ENCODE measurements around the gene PCNA. TPM values are rescaled to one million over a fixed set of nuclear protein-coding genes. Genes with fewer than 3 reads are reported as not detected.

The PCNA gene
- total and polyA plus RNA-seq, 10 of the 15 experiments (the other 5 are each of a cell fraction or from before 2014, with no cell fraction given): 389 to 694 (median 540) TPM

GRCh38 chr20:5145365-5146098 lies 25.8 kb upstream of the PCNA start:
- Histone ChIP-seq H3K4me1 (ENCODE audit: control insufficient read depth, insufficient read depth, low read length) (peaks cover 35% of the 10 kb centered on the region), H3K27ac (ENCODE audit: control insufficient read depth, insufficient read depth) (no peak overlapping the region), H3K9me3 (replicated peaks; ENCODE audit: control insufficient read depth, insufficient read depth, low read length) (no peaks in the 10 kb centered on the region), H3K4me3 (peak overlapping the region; percentile 21; the same call in 1 of the 2 replicates), H2AFZ (ENCODE audit: control insufficient read depth, low read depth, low read length) (no peak overlapping the region), H3K27me3 (replicated peaks in 1 of 2; ENCODE audit: control insufficient read depth in 2 of 2, insufficient read depth in 2 of 2, low read length in 1 of 2) (no peaks in the 10 kb centered on the region), H3K4me2 (ENCODE audit: control insufficient read depth, insufficient read depth) (peak overlapping the region; percentile 75), H3K36me3 (ENCODE audit: control insufficient read depth in 2 of 2, insufficient read depth in 2 of 2, low read length in 1 of 2) (peaks cover 0 to 2% of the 10 kb centered on the region in 2 experiments; a peak in 2 of 4 replicates), H3K9ac (ENCODE audit: control insufficient read depth, insufficient read depth, low read length) (no peak overlapping the region), H3K79me2 (ENCODE audit: control insufficient read depth, insufficient read depth, low read length) (peaks cover 28% of the 10 kb centered on the region), H4K20me1 (ENCODE audit: control insufficient read depth, insufficient read depth) (0 out of 2 replicates have a peak, but pooled peaks cover 4% of the 10 kb centered on the region)
- 39% methylated on average over 5 of the region's 5 CpGs for WGBS (ENCODE audit: insufficient coverage, insufficient replicate concordance, low lambda C conversion rate, missing lambda C conversion rate)
- ChIA-PET SMC1A (ENCODE audit: uncharacterized antibody, unreplicated experiment) (interaction anchor here (0.7 to 2.2 kb wide), 11 partner anchors 9 to 48 kb away, joined by 3 to 10 read pairs (median 4); partner anchors contain the start of gene CDS2), CTCF (interaction anchor here (0.7 to 4.2 kb wide), 5 partner anchors 9 to 688 kb away, joined by 3 to 18 read pairs (median 4); partner anchors contain the start of gene CDS2), POLR2A (interaction anchor here (0.6 to 1.2 kb wide), 5 partner anchors 11 to 19 kb away, joined by 3 read pairs; partner anchors contain the start of gene CDS2), RAD21 (ENCODE audit: unreplicated experiment) (interaction anchor here (1.5 to 4.2 kb wide), 4 partner anchors 17 to 47 kb away, joined by 4 to 22 read pairs (median 8); partner anchors contain the start of gene CDS2)
- peak; percentile 72 for ATAC-seq
- no TSS peak for BruUV-seq (replicated peaks)
- no peak for DNase-seq (ENCODE audit: low read depth, low spot score)
- TF ChIP-seq FOXM1 (IDR thresholded peaks at IDR 0.05; ENCODE audit: low read depth, low read length) (no peak), PAX5 (IDR thresholded peaks at IDR 0.05; ENCODE audit: borderline replicate concordance, low read depth, low read length) (peak; percentile 61; the same call in 1 of the 2 replicates), RUNX3 (IDR thresholded peaks at IDR 0.05; ENCODE audit: low read length) (peak; percentile 72), MLLT1 (IDR thresholded peaks at IDR 0.05) (peak; percentile 84), FOXK2 (IDR thresholded peaks at IDR 0.05) (no peak)
- in situ Hi-C loops (cut with MboI): no loop called here
- FAIRE-seq: no peak
- intact Hi-C loops (cut with micrococcal nuclease; ENCODE audit: unreplicated experiment): no loop called here
